ENCODE results near the gene CPA5.

Gene CPA5

DNA sequence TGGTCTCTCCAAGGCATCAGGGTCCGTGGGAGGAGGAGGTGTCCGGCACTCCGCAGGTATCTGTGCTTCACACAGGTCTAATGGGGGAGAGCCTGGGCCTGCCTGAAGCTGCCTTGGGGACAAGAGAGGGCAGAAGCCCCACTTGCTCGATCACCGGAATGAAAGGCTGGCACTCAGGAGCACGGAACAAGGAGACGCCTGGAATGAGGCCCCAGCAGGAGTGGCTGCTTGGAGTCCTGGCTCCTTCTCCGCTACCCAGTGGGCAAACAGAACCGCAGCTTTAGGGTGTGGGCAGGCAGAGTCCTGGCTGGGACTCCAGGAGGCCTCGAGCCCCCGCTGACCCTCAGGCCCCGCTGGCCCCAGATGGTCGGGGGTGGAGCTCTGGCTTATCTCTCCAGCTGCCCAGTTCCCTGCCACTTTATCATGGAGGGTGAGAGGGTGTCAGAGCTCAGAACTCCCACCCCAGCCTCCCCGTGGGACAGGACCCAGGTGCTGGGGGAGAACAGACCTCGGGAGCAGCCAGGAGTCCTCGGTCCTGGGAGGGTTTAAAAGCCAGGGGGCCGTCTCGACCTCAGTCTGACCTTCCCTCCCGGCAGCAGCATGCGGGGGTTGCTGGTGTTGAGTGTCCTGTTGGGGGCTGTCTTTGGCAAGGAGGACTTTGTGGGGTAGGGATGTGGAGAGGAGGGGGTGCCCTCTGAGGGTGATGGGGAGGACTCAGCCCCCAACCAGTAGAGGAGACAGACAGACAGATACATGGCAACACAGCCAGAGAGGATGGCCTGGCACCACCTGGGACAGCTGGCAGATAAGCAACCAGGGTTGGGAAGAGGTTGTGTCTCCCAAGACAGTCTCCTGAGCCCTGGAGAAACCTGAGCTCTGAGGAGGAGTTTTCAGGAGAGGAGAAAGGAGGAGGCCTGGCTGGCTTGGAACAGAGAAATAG, 35.6 kb downstream of the CPA5 start, which contains the start of gene CPA1:
TSS of gene CPA1 (plus strand) at position 574 of the 940 bp plus-strand sequence. CDS start at position 601, 27 bp downstream.
- H3K4me3 ChIP-seq (ENCODE audit: low read depth, low read length): no peak within 1 kb of the TSS
- TF ChIP-seq, protein P1, sequence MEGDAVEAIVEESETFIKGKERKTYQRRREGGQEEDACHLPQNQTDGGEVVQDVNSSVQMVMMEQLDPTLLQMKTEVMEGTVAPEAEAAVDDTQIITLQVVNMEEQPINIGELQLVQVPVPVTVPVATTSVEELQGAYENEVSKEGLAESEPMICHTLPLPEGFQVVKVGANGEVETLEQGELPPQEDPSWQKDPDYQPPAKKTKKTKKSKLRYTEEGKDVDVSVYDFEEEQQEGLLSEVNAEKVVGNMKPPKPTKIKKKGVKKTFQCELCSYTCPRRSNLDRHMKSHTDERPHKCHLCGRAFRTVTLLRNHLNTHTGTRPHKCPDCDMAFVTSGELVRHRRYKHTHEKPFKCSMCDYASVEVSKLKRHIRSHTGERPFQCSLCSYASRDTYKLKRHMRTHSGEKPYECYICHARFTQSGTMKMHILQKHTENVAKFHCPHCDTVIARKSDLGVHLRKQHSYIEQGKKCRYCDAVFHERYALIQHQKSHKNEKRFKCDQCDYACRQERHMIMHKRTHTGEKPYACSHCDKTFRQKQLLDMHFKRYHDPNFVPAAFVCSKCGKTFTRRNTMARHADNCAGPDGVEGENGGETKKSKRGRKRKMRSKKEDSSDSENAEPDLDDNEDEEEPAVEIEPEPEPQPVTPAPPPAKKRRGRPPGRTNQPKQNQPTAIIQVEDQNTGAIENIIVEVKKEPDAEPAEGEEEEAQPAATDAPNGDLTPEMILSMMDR (IDR thresholded peaks at IDR 0.05; ENCODE audit: low read depth, low read length): no peak

DNA sequence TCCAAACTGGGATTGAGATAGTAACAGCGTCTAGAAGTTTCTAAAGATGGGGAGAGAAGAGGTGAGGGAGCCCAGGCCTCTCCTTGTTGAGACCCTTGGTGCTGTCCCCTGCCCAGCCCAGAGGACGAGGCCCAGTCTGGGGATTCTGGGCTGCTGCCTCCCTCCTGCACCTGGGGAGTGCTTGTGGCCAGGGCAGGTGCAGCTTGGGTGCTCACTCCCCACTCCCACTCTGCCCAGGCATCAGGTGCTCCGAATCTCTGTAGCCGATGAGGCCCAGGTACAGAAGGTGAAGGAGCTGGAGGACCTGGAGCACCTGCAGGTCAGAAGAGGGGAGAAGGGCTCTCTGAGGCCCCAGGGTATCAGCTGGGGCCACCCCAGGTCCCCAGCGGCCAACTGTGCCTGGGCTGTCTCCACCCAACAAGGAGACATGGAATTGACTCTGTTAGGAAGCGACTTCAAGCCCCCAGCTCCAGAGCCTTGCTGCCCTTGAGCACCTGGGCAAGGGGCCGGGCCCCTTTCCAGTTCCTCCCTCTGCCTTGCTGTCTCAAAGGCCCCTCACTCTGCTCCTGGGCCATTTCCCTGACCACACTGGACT, 36.3 kb downstream of the CPA5 start:
- no peak overlapping the region for H3K4me3 ChIP-seq (ENCODE audit: low read depth, low read length)
- TF ChIP-seq, protein P1 (IDR thresholded peaks at IDR 0.05; ENCODE audit: low read depth, low read length): no peak

DNA sequence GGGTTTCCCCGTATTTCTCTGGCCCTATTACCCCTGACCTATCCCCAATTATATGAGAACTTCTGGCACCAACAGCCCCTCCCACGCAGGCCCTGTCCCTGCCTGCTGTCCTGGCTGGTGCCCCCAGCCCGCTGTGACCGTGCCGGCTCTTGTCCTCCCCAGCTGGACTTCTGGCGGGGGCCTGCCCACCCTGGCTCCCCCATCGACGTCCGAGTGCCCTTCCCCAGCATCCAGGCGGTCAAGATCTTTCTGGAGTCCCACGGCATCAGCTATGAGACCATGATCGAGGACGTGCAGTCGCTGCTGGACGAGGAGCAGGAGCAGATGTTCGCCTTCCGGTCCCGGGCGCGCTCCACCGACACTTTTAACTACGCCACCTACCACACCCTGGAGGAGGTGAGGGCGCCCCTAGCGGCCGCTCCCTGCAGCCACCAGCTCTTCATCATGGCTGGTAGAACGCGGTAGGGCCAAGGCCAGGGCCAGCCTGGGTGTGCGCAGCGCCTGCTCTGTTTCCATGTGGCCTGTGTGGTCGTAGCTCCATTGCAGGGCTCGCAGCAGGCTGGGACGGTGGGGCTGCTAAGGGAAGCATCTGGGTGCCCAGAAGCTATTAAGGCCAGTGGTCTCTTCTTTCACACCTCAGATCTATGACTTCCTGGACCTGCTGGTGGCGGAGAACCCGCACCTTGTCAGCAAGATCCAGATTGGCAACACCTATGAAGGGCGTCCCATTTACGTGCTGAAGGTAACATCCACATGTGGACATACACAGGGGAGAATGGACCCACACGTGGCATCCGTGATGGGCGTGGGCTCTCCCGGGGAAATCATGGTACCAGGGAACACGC, 37.1 kb downstream of the CPA5 start:
- TF ChIP-seq, protein P1 (IDR thresholded peaks at IDR 0.05; ENCODE audit: low read depth, low read length): no peak

GRCh38 chr7:130383187-130383980, 38.8 kb downstream of the CPA5 start:
- TF ChIP-seq, protein P1 (IDR thresholded peaks at IDR 0.05; ENCODE audit: low read depth, low read length): no peak
- no peak overlapping the region for H3K4me3 ChIP-seq (ENCODE audit: low read depth, low read length)

More for the DNA sequence above, 37.1 kb downstream of the CPA5 start:
- H3K4me3 ChIP-seq (ENCODE audit: low read depth, low read length): no peak overlapping the region

- TF ChIP-seq, protein P1 (IDR thresholded peaks at IDR 0.05; ENCODE audit: low read depth, low read length): no peak
Observed at GRCh38 chr7:130384371-130384801, 39.8 kb downstream of the CPA5 start.

GRCh38 chr7:130384841-130385599, 40.4 kb downstream of the CPA5 start:
- TF ChIP-seq, protein P1 (IDR thresholded peaks at IDR 0.05; ENCODE audit: low read depth, low read length): no peak
- no peak overlapping the region for H3K4me3 ChIP-seq (ENCODE audit: low read depth, low read length)

More at GRCh38 chr7:130384371-130384801, 39.8 kb downstream of the CPA5 start:
- H3K4me3 ChIP-seq (ENCODE audit: low read depth, low read length): no peak overlapping the region

Measured in WI38 (cell line).